GM19455 (cell line): ENCODE measurements around the gene ZSCAN16.
"Not testable (repeated sequence)": the region's sequence is repeated elsewhere in the genome, so short reads cannot be mapped to it uniquely, and the experiment has no call there.

Experiments
- ATAC-seq: cut with Tn5 transposase; IDR thresholded peaks from one replicate; pipeline ENCODE4 v1.9.1; 2021; ENCODE audit not compliant: unreplicated experiment

Gene ZSCAN16

GRCh38 chr6:28124350-28124970 is at the start of gene ZSCAN16:
TSS of gene ZSCAN16 (plus strand) at chr6:28124609. CDS start at chr6:28125444, 835 bp downstream.
- peak; percentile 98 for ATAC-seq

GRCh38 chr6:28078050-28078449 is 46.4 kb upstream of the ZSCAN16 start:
- ATAC-seq, result no peak

GRCh38 chr6:28078836-28079235 is 45.6 kb upstream of the ZSCAN16 start:
- no peak for ATAC-seq

GRCh38 chr6:28080381-28080630 is 44.1 kb upstream of the ZSCAN16 start, which contains the start of gene ZNF165:
TSS of gene ZNF165 (plus strand) at chr6:28080568. CDS start at chr6:28085481, 4,913 bp downstream.
- peak; percentile 34 for ATAC-seq

GRCh38 chr6:28080631-28081485 is 43.6 kb upstream of the ZSCAN16 start:
- ATAC-seq, result peak; percentile 81

- ATAC-seq, result no peak
These were observed 43.0 kb upstream of the ZSCAN16 start for GRCh38 chr6:28081486-28081751.

- ATAC-seq, result no peak
These were observed 41.5 kb upstream of the ZSCAN16 start for GRCh38 chr6:28082939-28083338.

GRCh38 chr6:28089054-28089453 is 35.4 kb upstream of the ZSCAN16 start:
- no peak for ATAC-seq

- no peak for ATAC-seq
These were observed 33.4 kb upstream of the ZSCAN16 start for GRCh38 chr6:28090917-28091586.

- ATAC-seq, result not testable (repeated sequence)
These were observed 22.2 kb upstream of the ZSCAN16 start for GRCh38 chr6:28102222-28102621.

- ATAC-seq, result not testable (repeated sequence)
These were observed 21.7 kb upstream of the ZSCAN16 start for GRCh38 chr6:28102699-28103098.

- peak; percentile 99 for ATAC-seq
These were observed 19.8 kb upstream of the ZSCAN16 start for GRCh38 chr6:28104392-28105244.

GRCh38 chr6:28105245-28105639 is 19.2 kb upstream of the ZSCAN16 start:
- ATAC-seq, result no peak

GRCh38 chr6:28107506-28107905 is 16.9 kb upstream of the ZSCAN16 start:
- no peak for ATAC-seq

- ATAC-seq, result no peak
These were observed 12.4 kb upstream of the ZSCAN16 start for GRCh38 chr6:28111964-28112363.

- no peak for ATAC-seq
These were observed 8.6 kb upstream of the ZSCAN16 start for GRCh38 chr6:28115799-28116198.

- ATAC-seq, result no peak
These were observed 6.9 kb upstream of the ZSCAN16 start for GRCh38 chr6:28117386-28118050.

- ATAC-seq, result no peak
These were observed 6.2 kb upstream of the ZSCAN16 start for GRCh38 chr6:28118217-28118616.

- no peak for ATAC-seq
These were observed 2.5 kb upstream of the ZSCAN16 start for GRCh38 chr6:28121876-28122275.

GRCh38 chr6:28122283-28122682 is 2.1 kb upstream of the ZSCAN16 start:
- ATAC-seq, result not testable (repeated sequence)

- peak; percentile 3 for ATAC-seq
These were observed 553 bp downstream of the ZSCAN16 start for GRCh38 chr6:28124971-28125353.
